GM13976 (cell line): ENCODE data around the gene IQCE.

Source experiments
- DNase-seq: peaks from one replicate; pipeline ENCODE4 v3.0.0; 2012; ENCODE audit warnings: low spot score
- CTCF ChIP-seq: IDR thresholded peaks from 2 replicates; pipeline ENCODE4 v1.5.1; 2012; ENCODE audit warnings: borderline replicate concordance, mild to moderate bottlenecking; ENCODE audit not compliant: insufficient read depth; ENCODE audit errors: extremely low read depth, missing control alignments, control extremely low read depth
- in situ Hi-C: fragments of 300-500 bp; cut with MboI; formaldehyde crosslinking; loops from one replicate; pipeline ENCODE4 v1.12.0; 2022; ENCODE audit warnings: low sequenced_read_pairs, mixed read lengths, inconsistent platforms; ENCODE audit not compliant: unreplicated experiment

The IQCE gene

DNA sequence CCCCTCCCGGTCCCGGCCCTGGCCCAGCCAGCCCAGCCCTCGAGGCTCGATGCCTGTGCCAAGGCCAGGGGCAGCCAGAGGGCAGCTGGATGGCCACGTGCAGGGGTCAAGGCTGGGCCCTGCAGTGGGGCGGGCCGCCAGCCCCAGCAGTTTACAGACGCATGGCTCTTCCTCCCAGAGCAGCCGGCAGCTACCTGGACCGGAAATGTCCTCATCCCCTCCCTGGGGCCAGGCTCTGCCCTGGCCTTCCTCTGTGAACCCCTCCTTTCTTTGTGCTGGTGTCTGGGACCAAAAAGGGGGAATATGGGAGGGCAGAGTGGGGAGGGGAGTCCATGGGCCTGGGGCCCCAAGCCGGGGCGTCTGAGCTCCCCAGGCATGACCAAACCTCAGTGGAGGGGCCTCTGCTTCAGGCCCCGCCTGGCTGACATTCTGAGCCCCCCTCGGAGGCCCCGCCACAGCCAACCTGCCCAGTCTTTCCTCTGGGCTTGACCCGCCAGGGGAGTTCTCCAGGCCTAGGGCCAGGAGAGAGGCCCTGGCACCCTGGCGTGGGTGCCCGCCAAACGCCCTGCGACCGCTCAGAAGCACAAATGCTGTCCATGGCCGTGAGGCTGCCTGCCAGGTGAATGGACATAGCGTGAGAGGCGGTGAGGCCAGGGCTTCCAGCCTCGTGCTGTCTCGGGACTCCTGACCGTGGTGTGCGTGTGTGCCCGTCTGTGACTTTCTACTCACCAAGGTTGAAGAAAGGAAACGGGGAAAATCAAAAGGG is 104.5 kb downstream of the IQCE start:
- no peak for DNase-seq
- in situ Hi-C loops: no loop called here
- no peak for TF ChIP-seq CTCF

GRCh38 chr7:2663960-2664359 is 105.2 kb downstream of the IQCE start:
- no peak for TF ChIP-seq CTCF
- in situ Hi-C loops: no loop called here
- DNase-seq: no peak
